VCaP (cell line): ENCODE results near the gene SLC22A1.
"Not testable (repeated sequence)": the region's sequence is repeated elsewhere in the genome, so short reads cannot be mapped to it uniquely, and the experiment has no call there.

Experiments used
- H3K27ac ChIP-seq: fragments of 450-650 bp; 2 replicates; pipeline ENCODE4 v1.5.1; 2017
- TF ChIP-seq, protein P1 (sequence below): fragments of 450-650 bp; conservative IDR thresholded peaks from 2 replicates; pipeline ENCODE4 v1.5.1; 2017; ENCODE audit warnings: mild to moderate bottlenecking, moderate library complexity

The SLC22A1 gene

DNA sequence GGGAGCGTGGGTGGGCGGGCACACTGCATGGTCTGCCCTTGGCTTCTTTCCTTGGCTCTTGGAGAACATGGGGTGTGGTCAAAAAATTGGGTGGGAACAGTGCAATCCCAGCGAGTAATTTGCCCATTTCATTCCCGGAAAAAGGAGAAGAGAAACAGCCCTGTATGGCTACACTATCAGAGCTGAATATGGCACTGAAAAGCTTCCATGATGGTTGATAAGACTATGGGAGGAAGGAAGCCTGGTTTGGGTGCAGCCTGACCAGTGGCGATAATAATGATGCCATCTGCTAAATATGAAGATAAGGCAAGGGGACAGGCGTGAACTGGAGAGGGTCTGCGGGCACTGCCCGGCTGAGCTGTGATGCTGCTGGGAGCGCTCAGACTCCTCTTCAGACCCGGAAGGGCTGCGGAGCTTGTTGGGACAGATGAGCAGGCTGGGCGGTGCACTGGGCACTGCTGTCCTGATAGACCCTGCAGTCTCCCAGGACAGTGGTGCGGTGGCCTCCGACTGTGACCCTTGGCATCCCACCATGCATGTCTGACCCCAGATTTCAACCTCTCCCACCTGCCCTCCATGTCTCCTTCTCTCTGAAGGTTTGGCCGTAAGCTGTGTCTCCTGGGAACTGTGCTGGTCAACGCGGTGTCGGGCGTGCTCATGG is 10.2 kb downstream of the SLC22A1 start:
- TF ChIP-seq, protein P1, sequence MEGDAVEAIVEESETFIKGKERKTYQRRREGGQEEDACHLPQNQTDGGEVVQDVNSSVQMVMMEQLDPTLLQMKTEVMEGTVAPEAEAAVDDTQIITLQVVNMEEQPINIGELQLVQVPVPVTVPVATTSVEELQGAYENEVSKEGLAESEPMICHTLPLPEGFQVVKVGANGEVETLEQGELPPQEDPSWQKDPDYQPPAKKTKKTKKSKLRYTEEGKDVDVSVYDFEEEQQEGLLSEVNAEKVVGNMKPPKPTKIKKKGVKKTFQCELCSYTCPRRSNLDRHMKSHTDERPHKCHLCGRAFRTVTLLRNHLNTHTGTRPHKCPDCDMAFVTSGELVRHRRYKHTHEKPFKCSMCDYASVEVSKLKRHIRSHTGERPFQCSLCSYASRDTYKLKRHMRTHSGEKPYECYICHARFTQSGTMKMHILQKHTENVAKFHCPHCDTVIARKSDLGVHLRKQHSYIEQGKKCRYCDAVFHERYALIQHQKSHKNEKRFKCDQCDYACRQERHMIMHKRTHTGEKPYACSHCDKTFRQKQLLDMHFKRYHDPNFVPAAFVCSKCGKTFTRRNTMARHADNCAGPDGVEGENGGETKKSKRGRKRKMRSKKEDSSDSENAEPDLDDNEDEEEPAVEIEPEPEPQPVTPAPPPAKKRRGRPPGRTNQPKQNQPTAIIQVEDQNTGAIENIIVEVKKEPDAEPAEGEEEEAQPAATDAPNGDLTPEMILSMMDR: no peak
- no peak overlapping the region for H3K27ac ChIP-seq

- TF ChIP-seq, protein P1: no peak
- no peak overlapping the region for H3K27ac ChIP-seq
Observed at GRCh38 chr6:160132297-160132637, 10.7 kb downstream of the SLC22A1 start.

DNA sequence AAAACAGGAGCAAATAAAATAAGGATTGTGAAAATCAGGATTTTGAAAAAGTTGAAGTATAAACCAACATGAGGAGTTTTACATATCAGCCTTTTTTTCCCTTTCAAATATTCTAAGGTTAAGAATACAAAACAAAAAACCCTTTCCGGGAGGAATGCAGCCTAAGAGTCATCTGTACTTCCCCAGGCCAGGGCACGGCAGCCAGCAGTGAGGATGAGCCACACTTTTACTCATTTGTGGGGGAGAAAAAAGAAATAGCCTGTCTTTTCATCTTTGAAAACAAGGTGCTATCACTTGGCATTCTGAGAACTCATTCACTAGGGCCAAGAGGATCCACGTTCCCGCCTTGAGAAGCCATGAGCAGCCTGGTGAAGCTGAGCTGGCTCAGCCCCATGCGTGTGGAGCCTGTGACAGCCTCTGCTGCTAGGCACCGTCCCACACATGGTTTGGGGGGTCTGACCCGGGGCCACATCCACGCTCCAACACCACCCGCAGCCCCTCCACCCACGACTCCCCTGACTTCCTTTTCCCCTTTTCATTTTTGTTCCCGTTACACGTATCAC is 11.2 kb downstream of the SLC22A1 start:
- TF ChIP-seq, protein P1: no peak
- no peak overlapping the region for H3K27ac ChIP-seq

- H3K27ac ChIP-seq: no peak overlapping the region
- TF ChIP-seq, protein P1: no peak
Observed at GRCh38 chr6:160133441-160134336, 12.1 kb downstream of the SLC22A1 start.

DNA sequence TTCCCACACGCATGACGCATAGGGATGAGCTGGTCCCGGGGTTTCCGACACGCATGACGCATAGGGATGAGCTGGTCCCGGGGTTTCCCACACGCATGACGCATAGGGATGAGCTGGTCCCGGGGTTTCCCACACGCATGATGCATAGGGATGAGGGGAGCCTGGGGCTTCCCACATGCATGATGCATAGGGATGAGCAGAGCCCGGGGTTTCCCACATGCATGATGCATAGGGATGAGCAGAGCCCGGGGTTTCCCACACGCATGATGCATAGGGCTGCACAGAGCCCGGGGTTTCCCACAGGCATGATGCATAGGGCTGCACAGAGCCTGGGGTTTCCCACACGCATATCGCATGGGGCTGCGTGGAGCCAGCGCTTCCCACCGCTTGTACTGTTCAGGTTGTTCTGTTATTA is 12.7 kb downstream of the SLC22A1 start:
- not testable (repeated sequence) for H3K27ac ChIP-seq

DNA sequence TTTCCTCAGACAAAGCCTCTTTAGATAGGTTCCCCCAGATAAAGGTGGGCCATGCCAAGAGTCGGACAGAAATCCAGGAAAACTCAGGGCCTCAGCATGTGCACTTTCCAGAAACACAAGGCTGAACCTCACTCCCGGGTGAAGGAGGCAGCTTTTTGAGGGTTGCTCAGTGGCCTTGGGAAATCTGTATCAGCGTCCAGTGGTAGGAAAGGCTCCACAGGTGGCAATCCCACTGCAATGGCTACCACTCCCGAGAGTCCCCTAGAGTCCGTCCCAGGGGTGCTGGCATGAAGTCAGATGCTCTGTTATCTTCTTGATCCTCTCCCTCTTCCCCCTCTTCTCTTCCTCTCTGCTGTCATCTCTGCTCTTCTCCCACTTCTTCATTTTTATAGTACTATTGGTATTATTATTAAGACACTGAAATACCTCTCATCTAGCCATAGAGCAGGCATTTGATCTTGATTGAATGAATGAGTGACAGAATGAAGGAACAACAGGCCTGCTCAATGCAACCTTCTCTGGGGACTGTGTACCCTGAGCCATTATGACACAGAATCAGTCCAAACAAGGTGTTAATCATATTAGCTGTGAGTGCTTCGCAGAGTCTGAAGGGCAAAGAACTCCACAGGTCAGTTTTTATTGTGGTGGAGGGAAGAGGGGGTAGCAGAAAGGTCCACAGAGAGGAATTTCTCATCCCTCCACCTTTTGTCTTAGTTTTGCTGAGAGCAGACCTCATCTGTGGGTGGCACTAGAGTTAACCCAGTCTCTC is 13.3 kb downstream of the SLC22A1 start:
- no peak overlapping the region for H3K27ac ChIP-seq
- TF ChIP-seq, protein P1: no peak

DNA sequence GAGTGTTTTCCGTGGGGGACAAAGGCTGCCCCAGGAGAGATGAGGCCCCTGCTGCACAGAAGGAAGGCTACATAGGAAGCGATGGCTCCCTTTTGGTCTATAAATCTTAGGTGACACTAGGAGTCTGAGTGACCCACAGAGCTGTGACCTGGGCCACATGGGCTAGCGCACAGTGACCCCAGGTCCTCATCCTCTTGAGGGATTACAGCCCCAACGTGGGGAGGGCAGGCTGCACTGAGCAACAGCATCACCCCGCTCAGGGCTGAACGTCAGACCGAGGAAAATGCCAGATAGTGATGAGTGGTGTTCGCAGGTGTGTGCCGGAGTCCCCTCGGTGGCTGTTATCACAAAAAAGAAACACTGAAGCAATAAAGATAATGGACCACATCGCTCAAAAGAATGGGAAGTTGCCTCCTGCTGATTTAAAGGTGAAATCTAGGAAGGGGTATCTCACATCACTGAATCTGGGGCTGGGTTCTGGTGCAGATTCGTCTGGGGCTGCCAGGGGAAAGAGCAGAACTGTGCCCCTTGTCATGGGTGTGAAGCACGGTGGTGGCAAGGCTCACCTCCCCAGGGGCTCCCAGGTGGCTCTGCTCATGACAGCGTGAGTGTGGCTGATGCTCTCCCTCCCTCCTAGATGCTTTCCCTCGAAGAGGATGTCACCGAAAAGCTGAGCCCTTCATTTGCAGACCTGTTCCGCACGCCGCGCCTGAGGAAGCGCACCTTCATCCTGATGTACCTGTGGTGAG is 14.5 kb downstream of the SLC22A1 start:
- TF ChIP-seq, protein P1: no peak
- no peak overlapping the region for H3K27ac ChIP-seq
